ENCODE measurements around the gene EEF1G.

DNA sequence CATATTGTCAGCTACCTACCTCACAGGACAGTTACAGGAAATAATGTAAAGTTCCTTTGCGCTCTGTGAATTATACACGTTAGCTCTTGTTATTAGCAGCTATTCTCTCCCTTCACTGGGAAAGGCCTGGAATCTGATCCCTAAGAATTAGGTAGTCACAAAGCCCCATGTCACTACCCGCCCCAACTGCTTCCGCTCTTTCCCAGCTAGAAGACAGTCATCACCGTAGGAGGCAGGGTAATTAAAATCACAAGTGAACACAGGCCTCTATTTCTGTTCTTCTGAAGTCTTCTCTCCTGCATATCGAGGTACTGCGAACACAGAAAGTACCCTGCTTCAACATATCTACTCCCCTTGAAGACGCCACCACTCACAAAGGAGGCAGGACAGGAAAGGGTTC lies 14.5 kb downstream of the EEF1G start:
- TF ChIP-seq, protein P1, sequence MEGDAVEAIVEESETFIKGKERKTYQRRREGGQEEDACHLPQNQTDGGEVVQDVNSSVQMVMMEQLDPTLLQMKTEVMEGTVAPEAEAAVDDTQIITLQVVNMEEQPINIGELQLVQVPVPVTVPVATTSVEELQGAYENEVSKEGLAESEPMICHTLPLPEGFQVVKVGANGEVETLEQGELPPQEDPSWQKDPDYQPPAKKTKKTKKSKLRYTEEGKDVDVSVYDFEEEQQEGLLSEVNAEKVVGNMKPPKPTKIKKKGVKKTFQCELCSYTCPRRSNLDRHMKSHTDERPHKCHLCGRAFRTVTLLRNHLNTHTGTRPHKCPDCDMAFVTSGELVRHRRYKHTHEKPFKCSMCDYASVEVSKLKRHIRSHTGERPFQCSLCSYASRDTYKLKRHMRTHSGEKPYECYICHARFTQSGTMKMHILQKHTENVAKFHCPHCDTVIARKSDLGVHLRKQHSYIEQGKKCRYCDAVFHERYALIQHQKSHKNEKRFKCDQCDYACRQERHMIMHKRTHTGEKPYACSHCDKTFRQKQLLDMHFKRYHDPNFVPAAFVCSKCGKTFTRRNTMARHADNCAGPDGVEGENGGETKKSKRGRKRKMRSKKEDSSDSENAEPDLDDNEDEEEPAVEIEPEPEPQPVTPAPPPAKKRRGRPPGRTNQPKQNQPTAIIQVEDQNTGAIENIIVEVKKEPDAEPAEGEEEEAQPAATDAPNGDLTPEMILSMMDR (IDR thresholded peaks at IDR 0.05), result no peak
- TF ChIP-seq POLR2A (IDR thresholded peaks at IDR 0.05), result no peak
